HEK293T (cell line): ENCODE measurements around the gene CPSF4L.

Experiments
- ARNT ChIP-seq: fragments of 450-650 bp; IDR thresholded peaks from 2 replicates; pipeline ENCODE4 v1.6.1; 2017; ENCODE audit warnings: mild to moderate bottlenecking
- BHLHE40 ChIP-seq: fragments of 450-650 bp; IDR thresholded peaks from 2 replicates; pipeline ENCODE4 v1.6.1; 2016; ENCODE audit warnings: mild to moderate bottlenecking, moderate library complexity, borderline replicate concordance
- CTBP1 ChIP-seq: fragments of 450-650 bp; IDR thresholded peaks from 2 replicates; pipeline ENCODE4 v1.6.1; 2016; ENCODE audit warnings: borderline replicate concordance
- ELF4 ChIP-seq: fragments of 450-650 bp; IDR thresholded peaks from 2 replicates; pipeline ENCODE4 v1.6.1; 2017; ENCODE audit warnings: antibody characterized with exemption
- FOXA1 ChIP-seq: fragments of 450-650 bp; IDR thresholded peaks from 2 replicates; pipeline ENCODE4 v1.6.1; 2016; ENCODE audit warnings: mild to moderate bottlenecking
- FOXK2 ChIP-seq: fragments of 450-650 bp; IDR thresholded peaks from 2 replicates; pipeline ENCODE4 v1.6.1; 2016; ENCODE audit warnings: mild to moderate bottlenecking
- FOXM1 ChIP-seq: fragments of 450-650 bp; IDR thresholded peaks from 2 replicates; pipeline ENCODE4 v1.6.1; 2017; ENCODE audit warnings: mild to moderate bottlenecking, borderline replicate concordance
- HDGF ChIP-seq: fragments of 450-650 bp; IDR thresholded peaks from 2 replicates; pipeline ENCODE4 v1.6.1; 2017; ENCODE audit warnings: antibody characterized with exemption, borderline replicate concordance
- L3MBTL2 ChIP-seq: fragments of 450-650 bp; conservative IDR thresholded peaks from 2 replicates; pipeline ENCODE4 v1.6.1; 2016; ENCODE audit warnings: mild to moderate bottlenecking
- LEF1 ChIP-seq: fragments of 450-650 bp; IDR thresholded peaks from 2 replicates; pipeline ENCODE4 v1.6.1; 2017; ENCODE audit warnings: mild to moderate bottlenecking, borderline replicate concordance
- PKNOX1 ChIP-seq: fragments of 450-650 bp; IDR thresholded peaks from 2 replicates; pipeline ENCODE4 v1.6.1; 2016
- SP1 ChIP-seq: fragments of 450-650 bp; IDR thresholded peaks from 2 replicates; pipeline ENCODE4 v1.6.1; 2017
- SUZ12 ChIP-seq: fragments of 450-650 bp; IDR thresholded peaks from 2 replicates; pipeline ENCODE4 v1.6.1; 2016; ENCODE audit warnings: mild to moderate bottlenecking
- TARDBP ChIP-seq: fragments of 450-650 bp; IDR thresholded peaks from 2 replicates; pipeline ENCODE4 v1.6.1; 2016

GRCh38 chr17:73262676-73263642, 1.3 kb upstream of the CPSF4L start:
- TF ChIP-seq CTBP1, result no peak
- no peak for TF ChIP-seq BHLHE40
- TF ChIP-seq FOXA1, result no peak
- no peak for TF ChIP-seq FOXM1
- no peak for TF ChIP-seq HDGF
- no peak for TF ChIP-seq TARDBP
- no peak for TF ChIP-seq ELF4
- TF ChIP-seq PKNOX1, result no peak
- TF ChIP-seq SUZ12, result no peak
- TF ChIP-seq FOXK2, result no peak
- no peak for TF ChIP-seq SP1
- TF ChIP-seq LEF1, result no peak
- TF ChIP-seq L3MBTL2, result no peak
- TF ChIP-seq ARNT, result no peak
